Measurements from ENCODE around the gene SETD5.

Gene SETD5

GRCh38 chr3:9448071-9448470 lies 50.7 kb downstream of the SETD5 start:
- peaks cover 7% of the 10 kb centered on the region; the same call in 1 of the 2 replicates for H4K20me1 ChIP-seq (ENCODE audit: insufficient read depth, low read length)
- 0 out of 2 replicates have a peak, but pooled peaks cover 11% of the 10 kb centered on the region for H3K79me2 ChIP-seq (ENCODE audit: insufficient read depth, low read length)

GRCh38 chr3:9448643-9449042 lies 51.2 kb downstream of the SETD5 start:
- Histone ChIP-seq H3K27ac (ENCODE audit: low read length) (no peak overlapping the region), H3K79me2 (ENCODE audit: insufficient read depth, low read length) (0 out of 2 replicates have a peak, but pooled peaks cover 11% of the 10 kb centered on the region), H3K9ac (ENCODE audit: low read depth, low read length) (no peak overlapping the region), H2AFZ (ENCODE audit: low read depth, low read length) (no peak overlapping the region), H3K4me1 (ENCODE audit: insufficient read depth, low read length) (no peaks in the 10 kb centered on the region), H3K4me2 (ENCODE audit: insufficient read depth, low read length) (no peak overlapping the region), H3K36me3 (ENCODE audit: insufficient read depth, low read length) (peaks cover 93% of the 10 kb centered on the region), H3K9me3 (ENCODE audit: insufficient read depth, low read length, severe bottlenecking) (no peaks in the 10 kb centered on the region), H4K20me1 (ENCODE audit: insufficient read depth, low read length) (peaks cover 7% of the 10 kb centered on the region; the same call in 1 of the 2 replicates), H3K27me3 (ENCODE audit: insufficient read depth, low read length, poor library complexity) (no peaks in the 10 kb centered on the region), H3K4me3 (ENCODE audit: low read depth in 1 of 2, low read length in 2 of 2) (no peak overlapping the region)
- TF ChIP-seq EZH2 (IDR thresholded peaks at IDR 0.05; ENCODE audit: borderline replicate concordance, low read depth, low read length, severe bottlenecking): no peak
- no peak for TF ChIP-seq CTCF (IDR thresholded peaks at IDR 0.05; ENCODE audit: borderline replicate concordance, extremely low read depth, low read length, poor library complexity, severe bottlenecking)
- no peak for DNase-seq
- ATAC-seq (ENCODE audit: insufficient read depth, low read depth): no peak

More at GRCh38 chr3:9448071-9448470, 50.7 kb downstream of the SETD5 start:
- peaks cover 93% of the 10 kb centered on the region for H3K36me3 ChIP-seq (ENCODE audit: insufficient read depth, low read length)
- TF ChIP-seq CTCF (IDR thresholded peaks at IDR 0.05; ENCODE audit: borderline replicate concordance, extremely low read depth, low read length, poor library complexity, severe bottlenecking): no peak
- no peak for TF ChIP-seq EZH2 (IDR thresholded peaks at IDR 0.05; ENCODE audit: borderline replicate concordance, low read depth, low read length, severe bottlenecking)
- H3K4me3 ChIP-seq (ENCODE audit: low read depth in 1 of 2, low read length in 2 of 2): no peak overlapping the region
- no peak for ATAC-seq (ENCODE audit: insufficient read depth, low read depth)
- no peak overlapping the region for H3K4me2 ChIP-seq (ENCODE audit: insufficient read depth, low read length)
- H3K9me3 ChIP-seq (ENCODE audit: insufficient read depth, low read length, severe bottlenecking): no peaks in the 10 kb centered on the region
- no peak overlapping the region for H3K9ac ChIP-seq (ENCODE audit: low read depth, low read length)
- H3K4me1 ChIP-seq (ENCODE audit: insufficient read depth, low read length): no peaks in the 10 kb centered on the region
- H3K27me3 ChIP-seq (ENCODE audit: insufficient read depth, low read length, poor library complexity): no peaks in the 10 kb centered on the region
- no peak overlapping the region for H2AFZ ChIP-seq (ENCODE audit: low read depth, low read length)
- DNase-seq: no peak
- H3K27ac ChIP-seq (ENCODE audit: low read length): no peak overlapping the region

GRCh38 chr3:9450126-9450525 lies 52.7 kb downstream of the SETD5 start:
- H3K79me2 ChIP-seq (ENCODE audit: insufficient read depth, low read length): 0 out of 2 replicates have a peak, but pooled peaks cover 11% of the 10 kb centered on the region
- no peaks in the 10 kb centered on the region for H3K4me1 ChIP-seq (ENCODE audit: insufficient read depth, low read length)
- H3K9ac ChIP-seq (ENCODE audit: low read depth, low read length): no peak overlapping the region
- H2AFZ ChIP-seq (ENCODE audit: low read depth, low read length): no peak overlapping the region
- H3K36me3 ChIP-seq (ENCODE audit: insufficient read depth, low read length): peaks cover 92% of the 10 kb centered on the region
- H3K9me3 ChIP-seq (ENCODE audit: insufficient read depth, low read length, severe bottlenecking): no peaks in the 10 kb centered on the region
- no peak overlapping the region for H3K4me3 ChIP-seq (ENCODE audit: low read depth in 1 of 2, low read length in 2 of 2)
- H3K4me2 ChIP-seq (ENCODE audit: insufficient read depth, low read length): no peak overlapping the region
- H3K27ac ChIP-seq (ENCODE audit: low read length): no peak overlapping the region
- TF ChIP-seq CTCF (IDR thresholded peaks at IDR 0.05; ENCODE audit: borderline replicate concordance, extremely low read depth, low read length, poor library complexity, severe bottlenecking) (no peak), EZH2 (IDR thresholded peaks at IDR 0.05; ENCODE audit: borderline replicate concordance, low read depth, low read length, severe bottlenecking) (no peak)
- no peak for ATAC-seq (ENCODE audit: insufficient read depth, low read depth)
- DNase-seq: no peak
- H4K20me1 ChIP-seq (ENCODE audit: insufficient read depth, low read length): peaks cover 7% of the 10 kb centered on the region; the same call in 1 of the 2 replicates
- no peaks in the 10 kb centered on the region for H3K27me3 ChIP-seq (ENCODE audit: insufficient read depth, low read length, poor library complexity)

Measured in DND-41 (cell line).